BE2C (cell line): ENCODE results near the gene TMEM187.

Experiments used
- DNase-seq: peaks from one replicate; pipeline ENCODE4 v3.0.0-alpha.2; 2020
- H3K27me3 ChIP-seq: fragments of 250-450 bp; sonication (Bioruptor Pico); 2 replicates; pipeline ENCODE4 v1.5.1; 2020; ENCODE audit warnings: mild to moderate bottlenecking
- H3K36me3 ChIP-seq: fragments of 250-450 bp; sonication (Bioruptor Pico); 2 replicates; pipeline ENCODE4 v1.5.1; 2020; ENCODE audit warnings: mild to moderate bottlenecking
- H3K4me1 ChIP-seq: fragments of 250-450 bp; sonication (Bioruptor Pico); 2 replicates; pipeline ENCODE4 v1.5.1; 2020
- H3K4me3 ChIP-seq: 2 replicates; pipeline ENCODE4 v1.5.1; 2011; ENCODE audit warnings: low read depth, low read length
- H3K9me3 ChIP-seq: fragments of 250-450 bp; sonication (Bioruptor Pico); 2 replicates; pipeline ENCODE4 v1.5.1; 2020
- TF ChIP-seq, protein P1 (sequence below): IDR thresholded peaks from 2 replicates; pipeline ENCODE4 v1.5.1; 2012; ENCODE audit warnings: mild to moderate bottlenecking, low read depth, low read length

The TMEM187 gene

DNA sequence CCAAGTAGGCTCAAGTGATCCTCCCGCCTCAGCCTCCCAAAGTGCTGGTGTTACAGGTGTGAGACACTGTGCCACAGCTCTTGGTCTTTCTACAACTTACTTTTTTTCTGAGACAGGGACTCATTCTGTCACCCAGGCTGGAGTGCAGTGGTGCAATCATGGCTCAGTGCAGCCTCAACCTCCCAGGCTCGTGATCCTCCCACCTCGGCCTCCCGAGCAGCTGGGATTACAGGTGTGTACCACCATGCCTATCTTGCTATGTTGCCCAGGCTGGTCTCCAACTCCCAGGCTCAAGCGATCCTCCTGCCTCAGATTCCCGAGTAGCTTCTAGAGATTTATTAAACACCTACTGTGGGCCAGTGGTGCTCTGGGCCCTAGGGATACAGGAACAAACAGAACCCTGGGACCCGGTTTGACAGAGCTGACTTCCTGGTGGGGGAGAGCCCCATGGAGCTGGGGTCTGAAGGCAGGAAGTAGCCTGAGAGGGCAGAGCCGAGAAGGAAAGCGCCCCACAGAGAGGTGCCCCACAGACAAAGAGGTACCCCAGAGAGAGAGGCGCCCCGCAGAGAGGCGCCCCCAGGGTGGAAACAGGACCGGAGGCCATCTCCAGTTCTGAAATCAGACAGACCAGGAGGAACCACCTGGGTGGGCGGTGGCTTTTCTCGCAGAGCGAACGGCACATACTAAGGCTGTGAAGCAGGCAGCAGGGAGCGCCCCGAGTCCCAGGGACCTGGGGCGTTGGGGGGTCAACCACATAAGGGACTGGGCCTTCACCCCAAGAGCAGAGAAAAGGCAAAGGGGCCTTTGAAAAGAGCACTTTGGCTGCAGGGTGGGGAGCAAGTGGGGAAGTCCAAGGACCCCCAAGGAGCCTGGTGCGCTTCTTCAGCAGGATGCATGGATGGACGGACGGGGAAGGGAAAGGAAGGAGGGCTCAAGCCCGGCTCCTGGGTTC, 42.2 kb downstream of the TMEM187 start:
- TF ChIP-seq, protein P1, sequence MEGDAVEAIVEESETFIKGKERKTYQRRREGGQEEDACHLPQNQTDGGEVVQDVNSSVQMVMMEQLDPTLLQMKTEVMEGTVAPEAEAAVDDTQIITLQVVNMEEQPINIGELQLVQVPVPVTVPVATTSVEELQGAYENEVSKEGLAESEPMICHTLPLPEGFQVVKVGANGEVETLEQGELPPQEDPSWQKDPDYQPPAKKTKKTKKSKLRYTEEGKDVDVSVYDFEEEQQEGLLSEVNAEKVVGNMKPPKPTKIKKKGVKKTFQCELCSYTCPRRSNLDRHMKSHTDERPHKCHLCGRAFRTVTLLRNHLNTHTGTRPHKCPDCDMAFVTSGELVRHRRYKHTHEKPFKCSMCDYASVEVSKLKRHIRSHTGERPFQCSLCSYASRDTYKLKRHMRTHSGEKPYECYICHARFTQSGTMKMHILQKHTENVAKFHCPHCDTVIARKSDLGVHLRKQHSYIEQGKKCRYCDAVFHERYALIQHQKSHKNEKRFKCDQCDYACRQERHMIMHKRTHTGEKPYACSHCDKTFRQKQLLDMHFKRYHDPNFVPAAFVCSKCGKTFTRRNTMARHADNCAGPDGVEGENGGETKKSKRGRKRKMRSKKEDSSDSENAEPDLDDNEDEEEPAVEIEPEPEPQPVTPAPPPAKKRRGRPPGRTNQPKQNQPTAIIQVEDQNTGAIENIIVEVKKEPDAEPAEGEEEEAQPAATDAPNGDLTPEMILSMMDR = no peak
- peaks cover 56% of the 10 kb centered on the region for H3K36me3 ChIP-seq

DNA sequence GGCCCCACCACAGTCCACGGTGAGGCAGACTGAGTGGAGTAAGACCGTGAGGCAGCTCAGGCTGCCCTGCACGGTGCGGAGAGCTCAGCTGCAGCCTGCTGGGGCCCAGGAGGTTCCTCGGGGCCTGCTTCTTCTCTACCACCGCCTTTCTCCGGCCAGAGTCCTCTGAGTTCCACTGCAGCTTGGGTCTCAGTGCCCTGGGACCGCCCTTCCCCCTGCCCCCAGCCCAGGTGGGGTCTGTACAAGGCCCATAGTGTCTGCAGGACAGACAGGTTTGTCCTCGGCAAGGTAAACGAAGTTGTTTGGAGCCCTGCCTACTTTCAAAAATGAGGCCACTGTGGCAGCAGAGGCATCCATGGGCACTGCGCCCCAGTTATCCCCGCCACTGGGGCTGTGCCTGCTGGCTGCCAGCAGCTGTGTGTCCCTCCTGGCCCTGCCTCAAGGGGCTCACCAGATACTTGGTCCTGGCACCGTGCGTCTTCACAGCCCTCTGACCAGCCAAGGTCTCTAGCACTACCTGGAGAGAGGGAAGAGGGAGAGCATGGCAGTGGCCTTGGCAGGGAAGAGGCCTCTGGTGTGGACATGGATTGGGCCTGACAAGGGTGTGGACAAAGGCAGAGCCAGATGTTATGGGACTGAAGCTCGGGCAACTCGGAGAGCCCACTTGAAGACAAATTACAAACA, 43.2 kb downstream of the TMEM187 start:
- H3K9me3 ChIP-seq = no peaks in the 10 kb centered on the region
- no peak overlapping the region for H3K4me3 ChIP-seq
- no peak for DNase-seq
- TF ChIP-seq, protein P1 = no peak
- peaks cover 51% of the 10 kb centered on the region for H3K36me3 ChIP-seq
- H3K27me3 ChIP-seq = no peaks in the 10 kb centered on the region
- H3K4me1 ChIP-seq = peaks cover 3% of the 10 kb centered on the region; the same call in 1 of the 2 replicates

More for the DNA sequence above, 42.2 kb downstream of the TMEM187 start:
- H3K27me3 ChIP-seq = no peaks in the 10 kb centered on the region
- no peaks in the 10 kb centered on the region for H3K9me3 ChIP-seq
- H3K4me1 ChIP-seq = no peaks in the 10 kb centered on the region
- no peak for DNase-seq
- H3K4me3 ChIP-seq = no peak overlapping the region

DNA sequence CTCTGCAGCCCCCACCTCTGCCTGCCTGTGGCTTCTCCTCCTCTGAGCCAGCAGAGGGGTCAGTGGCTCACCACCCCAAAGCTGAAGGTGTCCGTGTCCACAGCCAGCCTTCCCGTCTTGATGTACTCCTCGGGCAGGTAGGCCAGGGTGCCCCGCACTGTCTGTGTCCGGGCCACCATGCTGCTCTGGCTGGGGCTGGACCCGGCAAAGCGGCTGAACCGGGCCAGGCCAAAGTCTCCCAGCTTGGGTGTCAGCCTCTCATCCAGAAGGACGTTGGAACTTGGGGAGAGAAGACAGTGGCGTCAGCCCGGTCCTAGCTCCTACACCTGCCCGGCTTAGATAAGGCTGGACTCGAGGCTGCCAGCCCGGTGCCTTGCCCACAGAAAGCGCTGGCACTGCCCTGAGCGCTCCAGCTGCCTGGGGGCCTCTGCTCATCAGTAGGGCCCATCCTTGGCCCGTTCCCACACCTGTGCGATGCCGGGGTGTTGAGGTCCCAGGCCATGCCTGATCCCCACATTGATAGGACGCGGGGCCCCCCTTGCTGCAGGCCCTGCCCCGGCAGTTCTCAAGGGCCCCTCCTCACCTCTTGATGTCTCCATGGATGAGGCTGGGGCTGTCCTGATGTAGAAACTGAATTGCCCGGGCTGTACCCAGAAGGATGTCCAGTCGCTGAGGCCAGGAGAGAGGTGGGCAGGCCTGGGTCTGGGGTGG, 44.0 kb downstream of the TMEM187 start:
- TF ChIP-seq, protein P1 = no peak
- no peaks in the 10 kb centered on the region for H3K27me3 ChIP-seq
- no peak overlapping the region for H3K4me3 ChIP-seq
- no peaks in the 10 kb centered on the region for H3K9me3 ChIP-seq
- H3K36me3 ChIP-seq = peaks cover 47% of the 10 kb centered on the region
- DNase-seq = no peak
- H3K4me1 ChIP-seq = peaks cover 10% of the 10 kb centered on the region; the same call in 1 of the 2 replicates

DNA sequence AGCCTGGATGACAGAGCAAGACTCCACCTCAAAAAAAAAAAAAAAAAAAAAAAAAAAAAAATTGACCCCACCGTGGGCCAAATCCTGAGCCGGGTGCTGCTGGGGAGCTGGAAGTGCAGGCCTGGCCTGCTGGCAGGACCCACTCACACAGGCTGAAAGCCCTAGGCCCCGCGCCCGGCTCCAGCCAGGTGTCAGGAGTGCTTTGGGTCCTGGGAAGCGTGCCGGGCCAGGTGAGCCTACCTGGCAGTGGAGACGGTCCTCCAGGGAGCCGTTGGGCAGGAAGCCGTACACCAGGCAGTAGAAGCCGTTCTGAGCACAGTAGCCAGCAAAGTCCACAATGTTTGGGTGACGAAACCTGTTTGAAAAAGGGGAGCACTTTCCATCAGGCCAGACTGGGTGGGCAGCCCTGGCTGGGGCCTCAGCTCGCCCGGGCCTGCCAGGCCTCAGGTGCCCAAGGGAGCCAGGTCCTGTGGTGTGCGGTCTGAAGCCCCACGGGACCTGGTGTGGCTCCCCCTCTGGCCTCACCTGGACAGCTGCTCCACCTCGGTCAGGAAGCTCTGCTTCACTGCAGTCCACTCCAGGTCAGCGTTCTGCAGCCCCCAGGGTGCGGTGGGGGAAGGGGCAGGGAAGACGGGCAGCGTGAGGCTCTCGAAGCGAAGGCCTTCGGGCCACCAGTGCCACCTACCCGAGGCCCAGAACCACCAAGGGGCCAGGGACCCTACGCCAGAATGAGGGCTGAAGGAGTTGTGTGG, 45.4 kb downstream of the TMEM187 start:
- H3K9me3 ChIP-seq = no peaks in the 10 kb centered on the region
- peaks cover 32% of the 10 kb centered on the region for H3K36me3 ChIP-seq
- H3K4me3 ChIP-seq = peak overlapping the region; percentile 66
- H3K4me1 ChIP-seq = peaks cover 10% of the 10 kb centered on the region; the same call in 1 of the 2 replicates
- DNase-seq = no peak
- no peaks in the 10 kb centered on the region for H3K27me3 ChIP-seq
- TF ChIP-seq, protein P1 = no peak

DNA sequence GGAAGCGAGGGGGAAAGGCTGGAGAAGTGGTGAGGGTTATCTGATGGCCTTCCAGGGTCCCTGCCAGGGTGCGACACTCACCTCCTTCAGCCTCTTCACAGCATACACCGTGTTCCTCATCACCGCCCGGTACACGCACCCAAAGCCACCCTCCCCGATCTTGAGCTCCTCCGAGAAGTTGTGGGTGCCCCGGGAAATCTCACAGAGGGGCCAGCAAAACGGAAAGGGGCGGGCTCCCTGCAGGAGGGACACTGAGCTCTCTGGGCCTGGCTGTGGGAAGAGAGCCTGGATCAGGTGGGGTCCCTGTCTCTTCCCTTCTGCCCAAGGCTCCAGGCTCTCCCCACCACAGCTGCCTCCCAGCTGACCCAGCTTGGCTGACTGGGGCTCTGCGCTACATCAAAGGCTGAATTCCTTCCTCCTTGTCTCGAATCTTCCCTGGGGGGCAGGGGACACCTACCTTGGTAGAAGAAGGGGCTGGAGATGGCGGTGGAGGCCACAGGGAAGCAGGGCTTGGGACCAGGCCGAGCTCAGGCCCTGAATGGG, 46.0 kb downstream of the TMEM187 start:
- Histone ChIP-seq H3K36me3 (peaks cover 27% of the 10 kb centered on the region), H3K27me3 (no peaks in the 10 kb centered on the region), H3K9me3 (no peaks in the 10 kb centered on the region), H3K4me3 (peak overlapping the region; percentile 66), H3K4me1 (peaks cover 10% of the 10 kb centered on the region; the same call in 1 of the 2 replicates)
- DNase-seq = no peak
- TF ChIP-seq, protein P1 = no peak
